ENCODE results near the gene SMAD7. TPM values are rescaled to one million over a fixed set of nuclear protein-coding genes. Genes with fewer than 3 reads are reported as not detected.

SMAD7 gene
- total and polyA plus RNA-seq, 2 donors, result 7.8 to 9.3 TPM

DNA sequence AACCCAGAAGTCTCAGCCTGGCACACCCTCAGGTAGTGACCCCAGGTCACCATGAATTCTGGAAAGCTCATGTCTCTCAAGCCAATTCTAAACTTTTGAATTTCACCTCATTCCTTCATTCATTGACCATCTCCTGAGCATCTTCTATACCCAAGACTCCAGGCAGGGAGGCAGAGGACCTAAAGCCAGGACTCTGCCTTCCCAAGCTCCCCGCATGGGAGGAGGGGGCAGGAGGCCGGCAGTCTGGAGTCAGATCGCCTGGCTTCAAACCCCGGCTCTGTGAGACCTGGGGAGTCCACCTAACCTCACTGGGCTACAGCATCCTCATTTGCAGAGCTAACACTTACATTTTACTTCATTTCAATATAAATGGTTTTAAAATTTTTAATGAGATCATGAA lies 59.0 kb downstream of the SMAD7 start:
- Histone ChIP-seq H3K4me1 (ENCODE audit: control insufficient read depth in 2 of 2, insufficient read depth in 2 of 2, low read length in 2 of 2) (no peaks in the 10 kb centered on the region), H3K4me3 (ENCODE audit: low read length in 2 of 2) (no peak overlapping the region), H3K27me3 (ENCODE audit: control insufficient read depth in 2 of 2, insufficient read depth in 1 of 2, low read length in 1 of 2) (no peaks in the 10 kb centered on the region), H3K27ac (ENCODE audit: low read depth in 1 of 2, low read length in 1 of 2) (no peak overlapping the region), H3K36me3 (ENCODE audit: control insufficient read depth in 2 of 2, insufficient read depth in 2 of 2, low read length in 1 of 2) (no peaks in the 10 kb centered on the region), H3K9me3 (ENCODE audit: control insufficient read depth in 2 of 2, insufficient read depth in 1 of 2, low read length in 1 of 2) (no peaks in the 10 kb centered on the region)
- 97% methylated on average over 4 of the region's 4 CpGs for WGBS
- no peak for DNase-seq (ENCODE audit: low read depth in 6 of 9, low spot score in 9 of 9)

DNA sequence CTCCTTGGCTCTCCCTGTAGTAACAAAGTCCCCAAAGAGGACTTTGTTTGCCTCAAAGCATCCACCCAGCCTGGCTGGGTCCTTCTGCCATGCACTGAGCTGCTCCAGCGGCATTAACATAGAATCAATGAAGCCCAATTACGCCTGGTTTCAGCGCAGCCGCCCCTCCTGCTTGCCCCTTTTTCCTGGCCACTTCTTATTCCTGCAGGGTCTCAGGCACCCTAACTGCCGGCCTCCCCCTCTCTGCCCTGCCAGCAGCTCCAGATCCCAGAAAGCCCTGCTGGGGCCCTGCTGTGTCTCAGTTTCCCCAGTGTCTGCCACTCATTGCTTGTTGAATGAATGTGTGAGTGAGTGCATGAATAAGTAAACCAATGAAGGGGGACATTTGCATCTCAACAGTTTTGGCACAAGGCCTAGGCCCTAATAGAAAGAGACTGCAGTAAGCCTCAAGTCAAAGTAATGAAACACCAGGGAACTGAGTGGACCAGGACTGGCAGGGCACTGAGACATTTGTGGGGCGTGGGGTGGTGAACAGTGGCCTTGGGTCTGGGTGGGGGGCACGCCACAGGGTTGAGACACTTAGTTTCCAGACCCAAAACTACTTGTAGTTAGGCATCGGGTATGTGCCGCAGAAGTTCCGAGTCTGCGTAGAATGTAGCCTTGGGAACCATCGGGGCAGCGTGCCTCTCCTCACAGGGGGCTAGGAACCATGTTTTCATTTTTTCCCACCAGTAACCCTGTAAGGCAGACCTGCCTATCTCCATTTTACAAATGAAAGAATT lies 60.6 kb downstream of the SMAD7 start:
- H3K27ac ChIP-seq (ENCODE audit: low read depth in 1 of 2, low read length in 1 of 2), result no peak overlapping the region
- no peak overlapping the region for H3K4me3 ChIP-seq (ENCODE audit: low read length in 2 of 2)
- H3K9me3 ChIP-seq (ENCODE audit: control insufficient read depth in 2 of 2, insufficient read depth in 1 of 2, low read length in 1 of 2), result no peaks in the 10 kb centered on the region
- WGBS, result 97% methylated on average over 13 of the region's 13 CpGs
- no peaks in the 10 kb centered on the region for H3K36me3 ChIP-seq (ENCODE audit: control insufficient read depth in 2 of 2, insufficient read depth in 2 of 2, low read length in 1 of 2)
- DNase-seq (ENCODE audit: low read depth in 6 of 9, low spot score in 9 of 9), result no peak
- H3K27me3 ChIP-seq (ENCODE audit: control insufficient read depth in 2 of 2, insufficient read depth in 1 of 2, low read length in 1 of 2), result no peaks in the 10 kb centered on the region
- no peaks in the 10 kb centered on the region for H3K4me1 ChIP-seq (ENCODE audit: control insufficient read depth in 2 of 2, insufficient read depth in 2 of 2, low read length in 2 of 2)

- no peak overlapping the region for H3K27ac ChIP-seq (ENCODE audit: low read depth in 1 of 2, low read length in 1 of 2)
- H3K36me3 ChIP-seq (ENCODE audit: control insufficient read depth in 2 of 2, insufficient read depth in 2 of 2, low read length in 1 of 2), result no peaks in the 10 kb centered on the region
- H3K4me3 ChIP-seq (ENCODE audit: low read length in 2 of 2), result no peak overlapping the region
- no peaks in the 10 kb centered on the region for H3K27me3 ChIP-seq (ENCODE audit: control insufficient read depth in 2 of 2, insufficient read depth in 1 of 2, low read length in 1 of 2)
- DNase-seq (ENCODE audit: low read depth in 6 of 9, low spot score in 9 of 9), result no peak
- 96% methylated on average over 18 of the region's 18 CpGs for WGBS
- H3K9me3 ChIP-seq (ENCODE audit: control insufficient read depth in 2 of 2, insufficient read depth in 1 of 2, low read length in 1 of 2), result no peaks in the 10 kb centered on the region
- no peaks in the 10 kb centered on the region for H3K4me1 ChIP-seq (ENCODE audit: control insufficient read depth in 2 of 2, insufficient read depth in 2 of 2, low read length in 2 of 2)
Measured at GRCh38 chr18:48889115-48889941, 61.4 kb downstream of the SMAD7 start.

DNA sequence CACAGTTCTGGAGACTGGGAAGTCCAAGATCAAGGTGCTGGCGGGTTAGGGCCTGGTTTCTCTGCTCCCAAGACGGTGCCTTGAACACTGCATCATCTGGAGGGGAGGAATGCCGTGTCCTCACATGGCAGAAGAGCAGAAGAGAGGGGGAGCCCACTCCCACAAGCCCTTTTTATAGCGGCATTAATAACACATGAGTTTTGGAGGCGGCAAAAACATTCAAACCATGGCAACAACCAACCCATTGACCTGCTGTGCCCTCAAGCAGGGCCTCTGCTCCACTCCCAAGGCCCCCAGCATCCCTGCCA lies 62.0 kb downstream of the SMAD7 start:
- Histone ChIP-seq H3K9me3 (ENCODE audit: control insufficient read depth in 2 of 2, insufficient read depth in 1 of 2, low read length in 1 of 2) (no peaks in the 10 kb centered on the region), H3K4me1 (ENCODE audit: control insufficient read depth in 2 of 2, insufficient read depth in 2 of 2, low read length in 2 of 2) (no peaks in the 10 kb centered on the region), H3K36me3 (ENCODE audit: control insufficient read depth in 2 of 2, insufficient read depth in 2 of 2, low read length in 1 of 2) (no peaks in the 10 kb centered on the region), H3K27me3 (ENCODE audit: control insufficient read depth in 2 of 2, insufficient read depth in 1 of 2, low read length in 1 of 2) (no peaks in the 10 kb centered on the region), H3K4me3 (ENCODE audit: low read length in 2 of 2) (no peak overlapping the region), H3K27ac (ENCODE audit: low read depth in 1 of 2, low read length in 1 of 2) (no peak overlapping the region)
- WGBS, result 97% methylated on average over 5 of the region's 5 CpGs
- DNase-seq (ENCODE audit: low read depth in 6 of 9, low spot score in 9 of 9), result no peak

- WGBS, result 97% methylated on average over 18 of the region's 18 CpGs
- no peak overlapping the region for H3K4me3 ChIP-seq (ENCODE audit: low read length in 2 of 2)
- DNase-seq (ENCODE audit: low read depth in 6 of 9, low spot score in 9 of 9), result no peak
- H3K9me3 ChIP-seq (ENCODE audit: control insufficient read depth in 2 of 2, insufficient read depth in 1 of 2, low read length in 1 of 2), result no peaks in the 10 kb centered on the region
- no peak overlapping the region for H3K27ac ChIP-seq (ENCODE audit: low read depth in 1 of 2, low read length in 1 of 2)
- no peaks in the 10 kb centered on the region for H3K4me1 ChIP-seq (ENCODE audit: control insufficient read depth in 2 of 2, insufficient read depth in 2 of 2, low read length in 2 of 2)
- no peaks in the 10 kb centered on the region for H3K27me3 ChIP-seq (ENCODE audit: control insufficient read depth in 2 of 2, insufficient read depth in 1 of 2, low read length in 1 of 2)
- H3K36me3 ChIP-seq (ENCODE audit: control insufficient read depth in 2 of 2, insufficient read depth in 2 of 2, low read length in 1 of 2), result no peaks in the 10 kb centered on the region
Measured at GRCh38 chr18:48887905-48888772, 62.6 kb downstream of the SMAD7 start.

GRCh38 chr18:48887294-48887904 lies 63.4 kb downstream of the SMAD7 start:
- no peaks in the 10 kb centered on the region for H3K36me3 ChIP-seq (ENCODE audit: control insufficient read depth in 2 of 2, insufficient read depth in 2 of 2, low read length in 1 of 2)
- no peak for DNase-seq (ENCODE audit: low read depth in 6 of 9, low spot score in 9 of 9)
- H3K27me3 ChIP-seq (ENCODE audit: control insufficient read depth in 2 of 2, insufficient read depth in 1 of 2, low read length in 1 of 2), result no peaks in the 10 kb centered on the region
- 96% methylated on average over 12 of the region's 12 CpGs for WGBS
- no peak overlapping the region for H3K4me3 ChIP-seq (ENCODE audit: low read length in 2 of 2)
- no peaks in the 10 kb centered on the region for H3K4me1 ChIP-seq (ENCODE audit: control insufficient read depth in 2 of 2, insufficient read depth in 2 of 2, low read length in 2 of 2)
- H3K9me3 ChIP-seq (ENCODE audit: control insufficient read depth in 2 of 2, insufficient read depth in 1 of 2, low read length in 1 of 2), result no peaks in the 10 kb centered on the region
- no peak overlapping the region for H3K27ac ChIP-seq (ENCODE audit: low read depth in 1 of 2, low read length in 1 of 2)

GRCh38 chr18:48886520-48887293 lies 64.1 kb downstream of the SMAD7 start:
- H3K4me1 ChIP-seq (ENCODE audit: control insufficient read depth in 2 of 2, insufficient read depth in 2 of 2, low read length in 2 of 2), result no peaks in the 10 kb centered on the region
- H3K9me3 ChIP-seq (ENCODE audit: control insufficient read depth in 2 of 2, insufficient read depth in 1 of 2, low read length in 1 of 2), result no peaks in the 10 kb centered on the region
- H3K27me3 ChIP-seq (ENCODE audit: control insufficient read depth in 2 of 2, insufficient read depth in 1 of 2, low read length in 1 of 2), result no peaks in the 10 kb centered on the region
- H3K36me3 ChIP-seq (ENCODE audit: control insufficient read depth in 2 of 2, insufficient read depth in 2 of 2, low read length in 1 of 2), result no peaks in the 10 kb centered on the region
- no peak overlapping the region for H3K27ac ChIP-seq (ENCODE audit: low read depth in 1 of 2, low read length in 1 of 2)
- H3K4me3 ChIP-seq (ENCODE audit: low read length in 2 of 2), result no peak overlapping the region
- WGBS, result 98% methylated on average over 8 of the region's 8 CpGs
- DNase-seq (ENCODE audit: low read depth in 6 of 9, low spot score in 9 of 9), result no peak

- WGBS, result 90% methylated on average over 7 of the region's 7 CpGs
- Histone ChIP-seq H3K27me3 (ENCODE audit: control insufficient read depth in 2 of 2, insufficient read depth in 1 of 2, low read length in 1 of 2) (no peaks in the 10 kb centered on the region), H3K4me3 (ENCODE audit: low read length in 2 of 2) (no peak overlapping the region), H3K27ac (ENCODE audit: low read depth in 1 of 2, low read length in 1 of 2) (no peak overlapping the region), H3K9me3 (ENCODE audit: control insufficient read depth in 2 of 2, insufficient read depth in 1 of 2, low read length in 1 of 2) (no peaks in the 10 kb centered on the region), H3K4me1 (ENCODE audit: control insufficient read depth in 2 of 2, insufficient read depth in 2 of 2, low read length in 2 of 2) (no peaks in the 10 kb centered on the region), H3K36me3 (ENCODE audit: control insufficient read depth in 2 of 2, insufficient read depth in 2 of 2, low read length in 1 of 2) (no peaks in the 10 kb centered on the region)
- no peak for DNase-seq (ENCODE audit: low read depth in 6 of 9, low spot score in 9 of 9)
Measured at GRCh38 chr18:48885924-48886400, 64.8 kb downstream of the SMAD7 start.

Data from thymus (tissue), 11 donors.